ENCODE measurements around the gene CIART.

CIART gene

DNA sequence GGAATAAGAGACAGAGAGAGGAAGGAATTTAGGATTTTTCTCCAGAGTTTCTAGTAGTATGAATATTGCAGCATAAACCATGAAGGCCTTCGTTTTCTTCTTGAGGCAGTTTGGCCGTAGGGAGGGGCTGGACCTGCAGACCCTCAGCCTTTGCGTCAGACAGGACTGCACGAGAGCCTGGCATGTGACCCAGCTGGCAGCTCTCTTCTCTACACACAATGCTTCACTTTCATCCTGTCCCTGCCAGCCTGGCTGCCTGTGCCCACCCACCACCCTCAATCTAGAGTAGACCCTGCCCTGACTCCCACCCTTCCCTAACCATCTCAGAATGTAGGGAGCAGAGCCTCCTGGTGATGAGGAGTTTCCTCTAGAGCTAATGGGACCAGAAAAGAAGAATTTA, 23.1 kb upstream of the CIART start:
- TF ChIP-seq, protein P1, sequence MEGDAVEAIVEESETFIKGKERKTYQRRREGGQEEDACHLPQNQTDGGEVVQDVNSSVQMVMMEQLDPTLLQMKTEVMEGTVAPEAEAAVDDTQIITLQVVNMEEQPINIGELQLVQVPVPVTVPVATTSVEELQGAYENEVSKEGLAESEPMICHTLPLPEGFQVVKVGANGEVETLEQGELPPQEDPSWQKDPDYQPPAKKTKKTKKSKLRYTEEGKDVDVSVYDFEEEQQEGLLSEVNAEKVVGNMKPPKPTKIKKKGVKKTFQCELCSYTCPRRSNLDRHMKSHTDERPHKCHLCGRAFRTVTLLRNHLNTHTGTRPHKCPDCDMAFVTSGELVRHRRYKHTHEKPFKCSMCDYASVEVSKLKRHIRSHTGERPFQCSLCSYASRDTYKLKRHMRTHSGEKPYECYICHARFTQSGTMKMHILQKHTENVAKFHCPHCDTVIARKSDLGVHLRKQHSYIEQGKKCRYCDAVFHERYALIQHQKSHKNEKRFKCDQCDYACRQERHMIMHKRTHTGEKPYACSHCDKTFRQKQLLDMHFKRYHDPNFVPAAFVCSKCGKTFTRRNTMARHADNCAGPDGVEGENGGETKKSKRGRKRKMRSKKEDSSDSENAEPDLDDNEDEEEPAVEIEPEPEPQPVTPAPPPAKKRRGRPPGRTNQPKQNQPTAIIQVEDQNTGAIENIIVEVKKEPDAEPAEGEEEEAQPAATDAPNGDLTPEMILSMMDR (IDR thresholded peaks at IDR 0.05; ENCODE audit: low read length): no peak
- no peak for TF ChIP-seq EZH2 (IDR thresholded peaks at IDR 0.05; ENCODE audit: borderline replicate concordance, low read length)
- Histone ChIP-seq H3K36me3 (ENCODE audit: insufficient read depth, low read length) (no peaks in the 10 kb centered on the region), H3K27me3 (ENCODE audit: insufficient read depth, low read length) (no peaks in the 10 kb centered on the region), H3K4me2 (ENCODE audit: low read length) (no peak overlapping the region), H3K9me2 (ENCODE audit: low read depth, low read length) (no peaks in the 10 kb centered on the region), H3K79me2 (ENCODE audit: insufficient read depth, low read length) (no peaks in the 10 kb centered on the region), H3K9ac (ENCODE audit: low read length) (no peak overlapping the region), H3K9me3 (ENCODE audit: low read length) (no peaks in the 10 kb centered on the region), H4K20me1 (ENCODE audit: insufficient read depth, low read length) (no peaks in the 10 kb centered on the region), H3K4me3 (ENCODE audit: low read depth, low read length, poor library complexity, severe bottlenecking) (no peak overlapping the region), H3F3A (ENCODE audit: insufficient read depth, low read length) (no peaks in the 10 kb centered on the region), H2AFZ (ENCODE audit: low read length) (no peak overlapping the region), H3K4me1 (ENCODE audit: insufficient read depth, low read length, severe bottlenecking) (peaks cover 21% of the 10 kb centered on the region), H3K27ac (ENCODE audit: low read depth, low read length, poor library complexity, severe bottlenecking) (no peak overlapping the region)

DNA sequence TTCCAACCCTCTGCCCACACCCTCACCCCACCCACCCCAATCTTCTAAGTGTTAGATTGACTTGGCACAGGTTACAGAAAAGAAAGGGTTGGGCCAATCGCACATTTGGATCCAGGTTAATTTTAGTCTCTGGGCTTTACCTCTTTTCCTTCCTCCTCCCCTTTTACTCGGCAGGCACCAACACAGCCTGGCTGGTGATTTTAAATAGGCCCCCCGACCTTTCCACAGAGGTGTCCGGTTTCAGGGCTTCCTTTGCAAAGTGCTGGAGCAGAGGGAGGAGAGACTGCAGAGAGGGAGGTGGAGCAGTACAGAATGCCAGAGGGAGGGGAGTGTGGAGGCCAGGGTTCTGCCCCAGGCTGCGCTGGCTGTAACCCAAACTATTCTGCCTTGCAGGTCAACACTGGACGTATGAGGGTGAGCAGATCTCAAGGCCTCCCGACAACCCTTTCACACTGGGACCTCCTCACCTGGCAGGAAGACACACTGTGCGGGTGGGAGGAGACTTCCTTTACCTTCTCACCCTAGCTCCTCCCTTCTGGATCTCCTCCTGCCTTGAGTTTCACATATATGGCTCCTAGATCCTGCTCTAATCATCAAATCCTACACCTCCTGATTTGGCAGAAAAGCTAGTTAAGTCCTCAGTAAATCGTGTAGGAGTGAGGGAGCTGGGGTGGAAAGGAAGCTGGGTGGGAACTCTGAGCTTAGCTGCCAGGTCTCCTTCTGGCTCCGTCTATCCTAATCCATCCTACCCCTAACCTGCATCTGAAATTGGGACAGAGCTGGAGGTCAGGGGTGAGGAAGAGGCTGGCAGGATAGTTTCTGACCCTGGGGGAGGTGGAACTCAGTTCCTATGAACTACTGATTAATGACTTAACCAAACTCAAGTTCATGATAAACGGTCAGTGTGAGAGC, 22.3 kb upstream of the CIART start:
- H3K9me3 ChIP-seq (ENCODE audit: low read length): no peaks in the 10 kb centered on the region
- no peak overlapping the region for H3K9ac ChIP-seq (ENCODE audit: low read length)
- H3F3A ChIP-seq (ENCODE audit: insufficient read depth, low read length): no peaks in the 10 kb centered on the region
- H4K20me1 ChIP-seq (ENCODE audit: insufficient read depth, low read length): no peaks in the 10 kb centered on the region
- H3K4me2 ChIP-seq (ENCODE audit: low read length): no peak overlapping the region
- H3K4me1 ChIP-seq (ENCODE audit: insufficient read depth, low read length, severe bottlenecking): peaks cover 21% of the 10 kb centered on the region
- no peaks in the 10 kb centered on the region for H3K27me3 ChIP-seq (ENCODE audit: insufficient read depth, low read length)
- no peak overlapping the region for H3K27ac ChIP-seq (ENCODE audit: low read depth, low read length, poor library complexity, severe bottlenecking)
- H3K36me3 ChIP-seq (ENCODE audit: insufficient read depth, low read length): peaks cover 7% of the 10 kb centered on the region
- H2AFZ ChIP-seq (ENCODE audit: low read length): no peak overlapping the region
- H3K79me2 ChIP-seq (ENCODE audit: insufficient read depth, low read length): no peaks in the 10 kb centered on the region
- H3K4me3 ChIP-seq (ENCODE audit: low read depth, low read length, poor library complexity, severe bottlenecking): no peak overlapping the region
- TF ChIP-seq, protein P1 (IDR thresholded peaks at IDR 0.05; ENCODE audit: low read length): no peak
- TF ChIP-seq EZH2 (IDR thresholded peaks at IDR 0.05; ENCODE audit: borderline replicate concordance, low read length): no peak
- no peaks in the 10 kb centered on the region for H3K9me2 ChIP-seq (ENCODE audit: low read depth, low read length)

DNA sequence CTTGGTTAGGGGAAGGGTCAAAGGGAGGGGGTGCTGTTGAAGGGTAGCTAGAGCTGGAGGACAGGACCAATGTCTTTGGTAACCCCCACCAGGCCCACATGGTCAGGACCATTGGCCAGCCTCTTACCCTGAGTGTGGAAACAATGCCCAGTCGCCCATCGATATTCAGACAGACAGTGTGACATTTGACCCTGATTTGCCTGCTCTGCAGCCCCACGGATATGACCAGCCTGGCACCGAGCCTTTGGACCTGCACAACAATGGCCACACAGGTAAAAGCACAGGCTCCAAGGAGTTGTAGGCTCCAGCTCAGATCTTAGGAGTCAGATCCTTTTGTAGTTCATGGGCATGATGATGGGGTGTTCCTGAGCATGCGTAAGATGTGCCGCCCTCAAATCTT, 21.0 kb upstream of the CIART start:
- Histone ChIP-seq H3K9me2 (ENCODE audit: low read depth, low read length) (no peaks in the 10 kb centered on the region), H3K9ac (ENCODE audit: low read length) (no peak overlapping the region), H3K4me2 (ENCODE audit: low read length) (no peak overlapping the region), H3K36me3 (ENCODE audit: insufficient read depth, low read length) (peaks cover 21% of the 10 kb centered on the region), H4K20me1 (ENCODE audit: insufficient read depth, low read length) (no peaks in the 10 kb centered on the region), H3K79me2 (ENCODE audit: insufficient read depth, low read length) (no peaks in the 10 kb centered on the region), H3K4me1 (ENCODE audit: insufficient read depth, low read length, severe bottlenecking) (peaks cover 12% of the 10 kb centered on the region), H3K9me3 (ENCODE audit: low read length) (no peaks in the 10 kb centered on the region), H3K27me3 (ENCODE audit: insufficient read depth, low read length) (no peaks in the 10 kb centered on the region), H3K4me3 (ENCODE audit: low read depth, low read length, poor library complexity, severe bottlenecking) (no peak overlapping the region), H2AFZ (ENCODE audit: low read length) (no peak overlapping the region), H3F3A (ENCODE audit: insufficient read depth, low read length) (no peaks in the 10 kb centered on the region), H3K27ac (ENCODE audit: low read depth, low read length, poor library complexity, severe bottlenecking) (no peak overlapping the region)
- TF ChIP-seq, protein P1 (IDR thresholded peaks at IDR 0.05; ENCODE audit: low read length): no peak
- TF ChIP-seq EZH2 (IDR thresholded peaks at IDR 0.05; ENCODE audit: borderline replicate concordance, low read length): no peak

All from OCI-LY1 (cell line).